ENCODE data around the gene MAD1L1.

GRCh38 chr7:2016761-2017480, 215.8 kb downstream of the MAD1L1 start:
- no peak for TF ChIP-seq REST (IDR thresholded peaks at IDR 0.05)
- TF ChIP-seq MAX (IDR thresholded peaks at IDR 0.05), result no peak
- no peak for TF ChIP-seq SP1 (IDR thresholded peaks at IDR 0.05)
- no peak for TF ChIP-seq JUND (IDR thresholded peaks at IDR 0.05)
- TF ChIP-seq YY1 (IDR thresholded peaks at IDR 0.05), result no peak
- TF ChIP-seq ZBTB33 (IDR thresholded peaks at IDR 0.05), result no peak
